H4 (cell line): Measurements from ENCODE around the gene PCK1. TPM values are rescaled to one million over a fixed set of nuclear protein-coding genes. Genes with fewer than 3 reads are reported as not detected.

Experiments
- DNase-seq: peaks from one replicate; pipeline ENCODE4 v3.0.0-alpha.2; 2015; ENCODE audit warnings: low spot score
- total RNA-seq: library from RNA; depleted of rRNA; stranded (reverse); fragments of >200 nt; shearing (Covaris generic); gene quantifications from 2 replicates; pipeline ENCODE4 v1.2.3, GENCODE V29; 2014

The PCK1 gene
- total RNA-seq, 1 experiment from 2014 or later: 0.08 TPM

GRCh38 chr20:57576002-57576401, 15.1 kb downstream of the PCK1 start:
- no peak for DNase-seq

GRCh38 chr20:57576617-57577550, 16.0 kb downstream of the PCK1 start:
- DNase-seq: no peak

DNA sequence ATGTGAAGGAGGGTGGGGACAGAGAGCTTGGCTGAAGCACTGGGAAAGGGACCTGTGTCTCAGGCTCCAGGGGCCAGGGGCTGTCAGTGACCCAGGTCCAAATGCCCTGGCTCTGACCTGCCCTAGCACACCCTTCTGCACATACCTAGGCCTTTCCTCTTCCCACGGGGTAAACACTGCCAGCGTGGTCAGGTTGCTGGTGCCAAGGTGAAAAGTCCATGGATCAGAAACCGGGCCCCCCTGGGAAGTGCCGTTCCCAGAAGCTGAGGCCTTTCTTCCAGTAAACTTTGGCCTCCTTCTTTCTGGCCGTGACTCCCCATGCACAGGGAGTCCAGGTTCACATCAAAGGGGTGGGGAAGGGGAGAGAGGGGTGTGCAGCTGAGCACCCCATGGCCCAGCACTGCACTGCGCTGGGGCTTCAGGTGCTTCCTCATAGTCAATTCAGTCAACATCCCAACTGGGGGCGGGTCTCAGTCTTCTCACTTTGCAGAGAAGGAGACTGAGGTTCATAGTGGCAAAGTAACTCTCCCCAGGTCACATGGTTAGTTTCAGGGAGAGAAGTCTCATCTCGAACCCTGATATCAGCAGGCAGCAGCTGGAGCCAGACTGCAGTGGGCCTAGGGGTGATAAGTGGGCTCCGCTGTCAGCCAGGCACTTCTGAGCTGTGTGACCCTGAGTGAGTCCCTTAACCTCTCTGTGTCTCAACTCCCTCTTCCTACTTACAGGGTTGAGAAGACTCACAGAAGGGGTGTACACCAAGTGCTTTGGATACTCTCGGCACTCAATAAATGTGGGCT, 17.0 kb downstream of the PCK1 start:
- DNase-seq: no peak

- DNase-seq: no peak
Measured at GRCh38 chr20:57578476-57579165, 17.7 kb downstream of the PCK1 start.

- DNase-seq: no peak
Measured at GRCh38 chr20:57579331-57579897, 18.5 kb downstream of the PCK1 start.

GRCh38 chr20:57579898-57580447, 19.1 kb downstream of the PCK1 start:
- no peak for DNase-seq

- DNase-seq: no peak
Measured at GRCh38 chr20:57580478-57581201, 19.7 kb downstream of the PCK1 start.

DNA sequence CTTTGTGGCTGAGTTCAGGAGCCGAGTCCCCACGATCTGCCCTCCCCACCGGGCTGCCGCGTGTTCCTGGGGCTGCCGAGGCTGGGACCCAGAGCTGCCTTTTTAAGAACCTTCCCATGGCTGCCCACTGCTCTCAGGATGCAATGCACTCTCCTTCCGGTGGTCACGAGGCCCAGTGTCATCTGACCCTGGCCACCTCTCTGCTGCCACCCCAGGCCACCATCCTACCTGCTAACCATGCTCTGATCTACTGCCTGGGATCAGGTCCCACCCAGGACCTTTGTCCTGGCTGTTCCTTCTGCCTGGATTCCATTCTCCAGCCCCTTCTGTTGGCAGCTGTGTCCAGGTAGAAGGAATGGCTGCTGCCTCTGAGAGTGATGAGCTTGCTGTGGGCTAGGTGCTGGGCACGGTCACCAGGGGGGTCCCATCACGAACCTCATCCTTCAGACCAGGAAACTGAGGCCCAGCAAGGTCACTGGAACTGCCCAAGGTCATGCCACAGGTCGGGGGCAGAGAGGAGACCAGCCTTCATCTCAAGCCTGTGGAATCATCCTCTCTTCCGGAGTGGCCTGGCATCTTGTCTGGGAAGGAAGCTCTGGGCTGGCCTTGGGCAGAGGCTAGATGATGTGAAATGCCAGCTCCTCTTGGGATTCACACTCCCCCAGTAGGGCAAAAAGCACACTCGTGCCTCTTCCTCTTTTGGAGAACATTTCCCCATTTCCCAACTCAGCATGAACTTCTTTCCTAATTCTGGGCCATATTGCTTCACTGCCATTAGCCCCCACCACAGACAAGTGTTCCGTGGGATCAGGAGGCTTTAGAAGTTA, 20.5 kb downstream of the PCK1 start:
- DNase-seq: no peak

DNA sequence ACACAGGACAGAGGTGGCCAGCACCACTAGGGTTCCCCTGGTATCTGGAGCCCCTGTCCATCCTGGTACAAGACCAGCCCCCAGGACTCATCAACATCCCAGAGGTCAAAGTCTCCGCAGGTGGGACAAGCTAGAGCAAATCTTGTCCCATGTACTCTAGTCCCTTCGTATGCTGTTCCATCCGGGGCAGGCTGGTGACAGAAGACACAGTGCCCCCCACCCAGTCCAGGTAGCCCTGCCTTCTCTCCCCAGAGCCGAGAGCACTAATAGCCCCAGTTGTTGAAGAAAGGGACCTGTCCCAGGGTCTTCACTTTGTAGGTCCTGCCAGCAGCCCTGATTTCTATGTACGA, 21.1 kb downstream of the PCK1 start:
- no peak for DNase-seq

DNA sequence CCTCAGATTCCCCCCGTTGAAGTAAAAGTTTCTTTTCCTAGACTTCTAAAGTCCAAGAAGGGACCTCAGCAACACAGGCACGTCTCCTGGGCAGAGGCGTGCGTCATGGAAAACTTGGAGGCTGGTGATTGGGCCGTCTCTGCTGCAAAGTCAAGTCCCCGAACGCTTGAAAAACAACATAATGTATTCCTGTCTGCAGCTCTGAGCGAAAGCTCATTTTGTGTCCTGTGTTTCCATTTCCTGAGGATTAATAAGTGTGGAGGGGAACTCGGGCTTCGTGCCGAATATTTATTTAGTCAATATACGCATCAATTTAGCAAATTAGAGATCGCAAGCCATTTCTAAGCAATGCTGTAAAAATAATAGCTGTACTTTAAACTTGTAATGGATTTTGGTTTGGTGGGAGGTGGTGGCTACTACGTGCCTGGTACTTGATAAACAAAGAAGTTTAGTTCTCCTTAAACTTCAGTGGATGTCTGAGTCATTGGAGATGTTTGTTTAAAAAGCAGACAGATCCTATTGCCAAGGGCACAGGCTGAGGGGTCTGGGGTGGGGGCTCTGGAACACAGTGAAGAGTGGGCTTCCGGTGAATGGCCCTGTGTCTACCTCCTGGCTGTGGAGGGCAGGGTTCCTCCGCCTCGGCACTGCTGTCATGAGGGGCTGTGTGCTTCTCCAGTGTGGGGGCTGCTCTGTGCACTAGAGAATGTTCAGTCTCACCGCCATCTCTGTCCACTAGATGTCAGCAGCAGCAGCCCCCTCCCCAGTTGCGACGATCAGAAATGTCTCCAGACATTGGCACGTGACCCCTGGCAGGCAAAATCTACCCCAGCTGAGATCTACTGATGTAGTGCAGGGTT, 21.8 kb downstream of the PCK1 start:
- peak; percentile 81 for DNase-seq

DNA sequence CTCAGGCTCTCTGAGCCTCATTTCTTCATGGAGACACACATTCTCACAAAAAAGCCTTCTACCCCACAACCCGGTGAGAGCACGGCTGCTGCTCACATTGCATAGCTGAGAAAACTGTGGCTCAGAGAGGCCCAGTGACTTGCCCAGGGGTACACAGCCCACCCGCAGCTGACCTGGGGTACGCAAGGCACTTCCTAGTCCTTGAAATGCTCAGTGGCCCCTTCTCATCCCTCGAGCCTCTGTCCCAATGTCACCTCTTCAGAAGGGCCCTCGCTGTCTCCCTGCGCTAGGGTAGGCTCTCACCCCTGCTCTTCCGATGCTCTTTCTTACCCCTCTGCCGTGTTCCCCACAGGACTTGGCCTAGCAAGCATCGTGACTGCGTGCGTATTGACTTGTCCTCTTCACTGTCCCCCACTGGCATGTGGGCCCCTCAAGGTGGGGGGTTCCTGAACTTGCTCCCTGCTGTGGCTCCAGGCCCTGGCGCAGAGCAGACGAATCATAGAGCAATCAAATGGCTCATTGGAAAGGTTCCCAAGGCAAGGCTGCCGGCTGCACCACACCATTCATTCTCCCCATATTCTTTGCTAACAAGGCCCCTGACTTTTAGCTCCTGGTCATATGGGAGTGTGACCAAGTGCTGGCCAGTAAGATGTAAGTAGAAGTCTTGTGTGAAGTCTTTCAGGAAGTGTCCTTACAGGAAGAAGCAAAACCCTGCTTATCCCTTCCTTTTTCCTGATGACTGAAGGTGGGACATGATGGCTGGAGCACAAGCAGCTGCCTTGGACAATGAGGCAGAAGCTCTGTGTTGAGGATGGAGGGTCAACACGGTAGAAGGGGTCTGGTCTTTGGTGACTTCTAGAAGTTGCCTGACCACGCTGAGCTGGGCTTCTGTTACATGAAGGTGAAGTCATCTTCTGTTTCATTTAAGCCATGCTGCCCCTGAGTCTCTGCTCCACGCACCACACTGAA, 22.7 kb downstream of the PCK1 start:
- no peak for DNase-seq

GRCh38 chr20:57584768-57585461, 24.0 kb downstream of the PCK1 start:
- DNase-seq: no peak

GRCh38 chr20:57585466-57586213, 24.7 kb downstream of the PCK1 start:
- DNase-seq: no peak

GRCh38 chr20:57586370-57586793, 25.5 kb downstream of the PCK1 start:
- no peak for DNase-seq

GRCh38 chr20:57586943-57587277, 26.0 kb downstream of the PCK1 start:
- DNase-seq: no peak

DNA sequence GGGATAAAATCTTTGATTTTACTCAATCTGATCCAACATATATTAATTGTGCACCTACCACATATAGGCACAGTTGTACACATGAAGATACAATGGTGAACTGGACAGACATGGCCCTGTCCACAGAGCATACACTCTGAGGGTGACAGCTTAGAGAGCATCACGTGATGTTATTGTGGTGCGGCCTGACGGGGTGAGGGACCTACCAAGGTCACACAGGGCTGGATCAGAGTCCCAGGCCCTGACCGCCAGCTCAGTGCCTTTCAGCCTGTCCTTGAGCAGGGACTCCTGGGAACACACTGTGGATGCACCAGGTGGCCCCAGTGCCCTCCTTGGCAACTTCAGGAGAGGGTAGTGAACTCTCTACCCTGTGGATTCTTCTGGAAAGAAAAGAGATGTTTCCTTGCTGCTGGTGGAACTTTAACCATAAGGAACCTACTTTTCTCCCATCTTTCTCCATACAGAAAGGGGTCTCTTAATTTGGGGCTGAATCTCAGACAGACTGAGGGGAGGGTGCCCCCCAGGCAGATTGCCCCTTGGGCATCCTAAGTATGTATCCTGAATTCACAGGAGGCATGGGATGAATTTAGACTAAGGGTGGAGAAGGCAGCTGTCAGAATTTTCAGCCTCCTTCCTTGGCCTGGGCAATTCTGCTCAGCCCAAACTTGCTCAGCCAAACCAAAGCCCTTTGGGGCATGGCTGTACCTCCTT, 26.5 kb downstream of the PCK1 start:
- no peak for DNase-seq
